IPS DF 4.7 (cell line): ENCODE results near the gene ECEL1.

Source experiments
- DNase-seq: peaks from one replicate; pipeline ENCODE4 v3.0.0-alpha.2; 2013; ENCODE audit warnings: low spot score; ENCODE audit errors: extremely low read depth

ECEL1 gene

DNA sequence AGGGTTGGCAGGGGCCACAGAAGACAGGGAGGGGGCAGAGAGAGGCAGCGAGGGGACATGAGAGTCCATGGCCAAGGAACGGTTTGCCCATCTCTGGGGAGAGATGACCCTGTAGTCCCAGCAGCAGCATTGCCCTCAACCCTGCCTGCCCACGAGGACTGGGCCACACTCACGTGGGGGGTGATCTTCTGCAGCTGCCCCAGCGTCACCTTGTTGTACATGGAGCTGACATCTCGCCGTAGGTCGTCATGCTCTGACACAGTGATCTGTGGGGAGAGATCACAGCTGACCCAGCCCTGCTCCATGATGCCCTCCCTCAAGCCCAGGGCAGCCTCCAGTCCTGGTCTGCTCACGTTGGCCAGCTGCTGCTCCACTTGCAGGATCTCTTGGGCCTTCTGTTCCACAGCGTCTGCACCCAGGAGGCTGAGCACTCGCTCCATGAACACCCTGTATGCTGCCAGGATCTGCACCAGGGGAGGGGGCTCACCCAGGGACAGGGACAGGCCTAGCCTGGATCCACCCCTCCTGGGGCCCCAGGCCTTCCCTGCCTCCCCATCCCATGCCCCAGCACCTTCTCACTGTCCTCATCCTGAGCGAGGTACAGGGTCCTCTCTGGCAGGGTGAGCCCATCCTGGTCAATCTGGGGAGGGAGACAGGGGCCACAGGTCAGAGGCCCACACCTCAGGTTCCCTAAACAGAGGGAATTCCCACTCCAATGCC lies 2.8 kb downstream of the ECEL1 start:
- DNase-seq = no peak

- DNase-seq = no peak
Measured at GRCh38 chr2:232483923-232484627, 3.6 kb downstream of the ECEL1 start.

GRCh38 chr2:232483311-232483922 lies 4.2 kb downstream of the ECEL1 start:
- no peak for DNase-seq

DNA sequence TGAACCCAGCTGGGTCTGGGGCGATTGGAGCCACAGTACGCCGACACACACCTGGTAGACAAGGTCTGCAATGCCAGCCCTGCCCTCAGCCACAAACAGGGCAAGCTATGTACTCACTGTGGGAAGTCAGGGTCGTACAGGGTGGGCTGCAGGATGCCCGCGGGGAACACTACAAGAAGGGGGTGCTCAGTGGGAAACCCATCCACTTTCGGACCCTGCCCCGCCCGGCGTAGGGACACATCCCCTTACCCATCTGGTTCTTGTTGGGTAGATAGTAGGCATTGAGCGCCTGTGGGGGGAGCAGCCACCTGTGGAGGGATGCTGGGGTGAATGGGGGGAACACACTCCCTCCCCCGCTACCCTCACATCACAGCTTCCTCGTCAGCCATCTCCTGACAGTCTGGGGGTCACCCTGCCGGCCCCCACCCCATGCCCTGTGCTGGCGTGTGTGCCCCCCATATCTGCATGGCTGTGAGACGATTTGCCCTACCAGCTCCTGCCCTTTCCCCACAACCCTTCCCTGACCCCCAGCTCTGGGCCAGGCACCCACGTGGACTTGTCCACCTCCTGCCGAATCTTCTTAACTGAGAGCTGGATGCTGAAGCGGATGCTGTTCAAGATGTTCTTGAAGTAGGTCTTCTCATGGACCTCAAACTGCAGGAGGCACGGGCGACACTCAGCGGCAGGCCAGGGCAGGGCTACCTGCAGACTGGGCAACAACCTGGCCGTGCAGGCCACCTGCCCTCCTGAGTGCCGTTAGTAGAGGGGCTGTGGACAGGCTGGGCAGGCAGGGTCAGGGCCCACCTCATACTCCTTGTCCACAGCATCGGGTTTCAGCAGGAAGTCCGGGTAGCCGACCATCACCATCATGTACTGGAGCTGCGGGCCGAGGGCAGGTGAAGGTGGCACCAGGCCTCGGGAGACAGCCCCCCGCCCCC lies 5.1 kb downstream of the ECEL1 start:
- no peak for DNase-seq

- no peak for DNase-seq
Measured at GRCh38 chr2:232481322-232482140, 6.1 kb downstream of the ECEL1 start.

DNA sequence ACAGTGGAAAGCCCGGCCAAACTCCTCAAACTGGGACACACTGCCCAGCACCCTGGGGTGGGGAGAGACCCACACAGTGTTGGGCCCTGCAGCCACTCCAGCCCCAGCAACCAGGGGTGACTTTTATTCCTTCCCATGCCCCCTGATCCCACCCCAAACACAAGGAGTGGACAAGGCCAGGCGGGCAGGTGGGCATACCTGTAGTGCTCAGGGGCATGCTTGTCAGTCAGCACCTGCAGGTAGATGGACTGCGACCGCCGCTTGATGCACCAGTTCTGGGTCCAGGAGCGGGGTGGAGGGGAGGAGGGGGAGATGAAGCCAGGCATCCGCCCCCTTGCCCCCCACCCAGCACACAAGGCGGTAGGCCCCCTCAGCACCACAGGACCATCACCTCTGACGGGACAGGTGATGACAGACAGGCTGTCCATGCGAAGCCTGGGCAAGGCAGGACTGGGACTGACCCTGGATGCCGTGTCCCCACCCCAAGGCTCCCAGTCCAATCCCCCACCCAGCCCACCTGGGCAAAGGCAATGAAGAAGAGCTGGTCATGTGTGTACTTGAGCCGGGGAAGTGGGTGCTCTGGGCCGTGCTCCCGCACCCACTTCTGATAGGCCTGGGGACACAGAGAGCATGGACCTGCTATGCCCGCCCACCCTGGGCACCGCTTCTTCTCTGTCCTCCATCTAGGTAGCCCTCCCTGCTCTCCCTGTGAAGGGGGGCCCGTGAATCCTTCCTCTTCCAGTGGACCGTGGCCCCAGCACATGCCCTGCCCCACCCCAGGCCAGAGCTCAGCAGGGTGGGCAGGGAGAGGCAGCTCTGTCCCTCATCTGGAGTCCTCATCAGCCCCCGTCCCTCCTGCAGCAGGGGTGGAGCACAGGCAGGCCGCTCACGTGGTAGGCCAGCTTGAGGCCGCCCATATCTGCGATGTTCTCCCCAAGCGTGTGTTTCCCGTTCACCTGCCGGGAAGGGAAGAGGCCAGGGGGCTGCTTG lies 7.1 kb downstream of the ECEL1 start:
- no peak for DNase-seq

- no peak for DNase-seq
Measured at GRCh38 chr2:232479341-232480200, 8.1 kb downstream of the ECEL1 start.

DNA sequence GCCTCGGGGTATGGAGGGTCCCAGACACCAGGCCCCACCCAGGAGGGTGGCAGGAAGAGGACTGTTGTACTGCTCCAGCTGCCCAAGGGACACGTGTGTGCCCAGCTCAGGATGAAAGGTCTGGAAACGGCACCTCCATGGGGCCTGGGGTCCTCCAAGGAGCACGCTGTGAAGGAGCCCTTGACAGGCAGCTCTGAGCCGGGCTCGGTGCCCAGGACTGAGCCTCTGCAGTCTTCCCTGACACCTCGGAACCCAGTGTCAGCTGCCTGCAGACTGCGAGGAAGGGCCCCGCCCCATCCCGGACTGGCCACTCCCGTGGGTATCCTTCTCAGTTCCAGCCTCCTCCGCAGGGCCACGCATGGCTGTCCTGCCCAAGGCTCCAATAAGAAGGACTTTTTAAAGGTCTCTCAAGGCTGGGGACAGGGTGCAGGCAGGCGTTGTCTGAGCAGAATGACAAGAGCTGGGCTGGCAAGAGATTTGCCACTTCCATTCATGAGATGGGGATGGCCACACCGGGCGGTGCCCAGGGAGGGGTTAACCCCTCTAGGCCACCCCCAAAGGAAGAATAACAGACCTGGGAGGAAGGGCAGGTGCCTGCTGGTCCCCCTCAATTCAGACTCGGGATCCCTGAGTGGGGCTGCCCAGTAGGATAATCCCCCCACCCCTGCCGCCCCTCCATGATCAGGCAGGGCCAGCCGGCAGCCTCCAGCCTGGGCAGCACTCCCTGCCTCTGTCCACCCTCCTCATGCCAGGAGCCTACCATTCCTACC lies 8.9 kb downstream of the ECEL1 start:
- no peak for DNase-seq

- no peak for DNase-seq
Measured at GRCh38 chr2:232477751-232478510, 9.7 kb downstream of the ECEL1 start.

DNA sequence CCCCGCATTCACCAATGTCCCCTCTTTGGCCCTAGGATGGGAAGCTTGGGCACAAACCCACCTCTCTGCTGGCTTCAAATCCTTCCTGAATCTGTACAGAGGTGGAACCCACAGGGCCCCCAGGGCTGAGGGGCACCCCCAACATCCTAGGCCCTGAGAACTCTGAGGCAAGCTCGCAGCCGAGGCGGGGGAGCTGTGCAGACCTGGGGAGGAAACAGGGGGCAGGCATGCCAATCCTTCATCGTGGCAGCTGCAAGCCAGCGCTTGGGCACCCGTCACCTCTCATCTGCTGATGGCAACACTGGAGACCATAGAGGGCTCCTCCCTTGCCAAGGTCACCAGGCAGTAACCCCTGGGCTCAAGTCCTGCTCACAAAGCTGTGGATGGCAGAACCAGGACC lies 10.8 kb downstream of the ECEL1 start:
- no peak for DNase-seq

GRCh38 chr2:232476045-232476444 lies 11.6 kb downstream of the ECEL1 start:
- DNase-seq = no peak

DNA sequence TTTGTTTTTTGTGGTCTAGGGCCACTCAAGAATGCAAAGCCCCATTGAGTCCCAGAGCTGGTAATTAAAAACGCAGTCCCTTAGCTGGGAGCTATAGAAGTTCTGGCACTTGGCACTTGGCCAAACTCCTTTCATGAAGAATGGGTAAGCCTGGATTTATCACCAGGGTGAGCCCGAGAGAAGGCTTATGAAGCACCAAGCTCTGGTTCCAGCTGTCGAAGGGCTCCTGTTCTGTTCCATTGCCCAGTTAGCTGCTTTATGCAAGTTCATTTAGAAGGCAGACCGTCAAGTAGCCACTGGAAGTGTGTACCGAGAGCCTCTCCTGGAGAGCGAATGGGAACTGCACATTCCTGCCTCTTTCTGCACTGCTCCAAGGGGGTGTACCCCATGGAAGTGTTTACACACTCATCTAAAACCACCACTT lies 14.2 kb downstream of the ECEL1 start:
- no peak for DNase-seq

DNA sequence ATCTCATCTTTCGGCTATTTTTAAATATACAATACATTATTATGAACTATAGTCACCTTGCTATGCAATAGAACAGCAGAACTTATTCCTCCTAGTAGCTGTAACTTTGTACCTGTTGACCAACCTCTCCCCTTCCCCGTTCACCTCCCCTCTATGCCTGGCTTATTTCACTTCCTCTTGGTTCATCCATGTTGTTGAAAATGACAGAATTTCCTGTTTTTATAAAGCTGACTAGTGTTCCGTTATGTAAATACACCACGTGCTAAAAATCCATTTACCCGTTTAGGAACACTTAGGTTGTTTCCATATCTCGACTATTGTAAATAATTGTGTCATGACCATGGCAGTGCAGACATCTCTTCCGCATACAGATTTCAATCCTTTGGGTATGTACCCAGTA lies 21.4 kb downstream of the ECEL1 start:
- DNase-seq = no peak

- no peak for DNase-seq
Measured at GRCh38 chr2:232465061-232465460, 22.6 kb downstream of the ECEL1 start.

- DNase-seq = no peak
Measured at GRCh38 chr2:232464544-232464885, 23.1 kb downstream of the ECEL1 start.

GRCh38 chr2:232463701-232464543 lies 23.7 kb downstream of the ECEL1 start:
- DNase-seq = no peak
